NCI-H146 (cell line): ENCODE results near the gene CHPF.

Experiments used
- DNase-seq: peaks from one replicate; lab custom pipeline; 2025; lab: John Stamatoyannopoulos, UW

CHPF gene

GRCh38 chr2:219513787-219514186 is 29.8 kb downstream of the CHPF start:
- DNase-seq = no peak

- peak; percentile 54 for DNase-seq
These were observed 30.9 kb downstream of the CHPF start for GRCh38 chr2:219512524-219513216.

- DNase-seq = no peak
These were observed 31.9 kb downstream of the CHPF start for GRCh38 chr2:219511547-219512325.

GRCh38 chr2:219510512-219511135 is 33.0 kb downstream of the CHPF start:
- no peak for DNase-seq

- peak; percentile 30 for DNase-seq
These were observed 33.7 kb downstream of the CHPF start for GRCh38 chr2:219509780-219510511.

- DNase-seq = no peak
These were observed 34.4 kb downstream of the CHPF start for GRCh38 chr2:219508971-219509779.

GRCh38 chr2:219508444-219508734 is 35.2 kb downstream of the CHPF start:
- DNase-seq = no peak

- DNase-seq = no peak
These were observed 35.8 kb downstream of the CHPF start for GRCh38 chr2:219507581-219508443.

- DNase-seq = no peak
These were observed 36.6 kb downstream of the CHPF start for GRCh38 chr2:219506802-219507526.

GRCh38 chr2:219506153-219506801 is 37.3 kb downstream of the CHPF start:
- DNase-seq = no peak

GRCh38 chr2:219505585-219505984 is 38.0 kb downstream of the CHPF start:
- no peak for DNase-seq

GRCh38 chr2:219502618-219503017 is 41.0 kb downstream of the CHPF start:
- DNase-seq = no peak

GRCh38 chr2:219501849-219502248 is 41.8 kb downstream of the CHPF start:
- DNase-seq = no peak

- DNase-seq = no peak
These were observed 43.5 kb downstream of the CHPF start for GRCh38 chr2:219500135-219500534.

GRCh38 chr2:219499555-219499954 is 44.1 kb downstream of the CHPF start:
- DNase-seq = no peak

- DNase-seq = no peak
These were observed 44.6 kb downstream of the CHPF start for GRCh38 chr2:219499058-219499307.

GRCh38 chr2:219498280-219499057 is 45.1 kb downstream of the CHPF start, which contains the start of gene GMPPA:
GMPPA (plus strand) TSS chr2:219498891; CDS start chr2:219499976, 1,085 bp downstream.
- peak; percentile 94 for DNase-seq

- DNase-seq = peak; percentile 75
These were observed 45.9 kb downstream of the CHPF start for GRCh38 chr2:219497495-219498279.
